ENCODE measurements around the gene ENTR1. TPM values are rescaled to one million over a fixed set of nuclear protein-coding genes. Genes with fewer than 3 reads are reported as not detected.

ENTR1 gene
- total RNA-seq, 1 donor from 2014 or later, result 34.9 TPM

DNA sequence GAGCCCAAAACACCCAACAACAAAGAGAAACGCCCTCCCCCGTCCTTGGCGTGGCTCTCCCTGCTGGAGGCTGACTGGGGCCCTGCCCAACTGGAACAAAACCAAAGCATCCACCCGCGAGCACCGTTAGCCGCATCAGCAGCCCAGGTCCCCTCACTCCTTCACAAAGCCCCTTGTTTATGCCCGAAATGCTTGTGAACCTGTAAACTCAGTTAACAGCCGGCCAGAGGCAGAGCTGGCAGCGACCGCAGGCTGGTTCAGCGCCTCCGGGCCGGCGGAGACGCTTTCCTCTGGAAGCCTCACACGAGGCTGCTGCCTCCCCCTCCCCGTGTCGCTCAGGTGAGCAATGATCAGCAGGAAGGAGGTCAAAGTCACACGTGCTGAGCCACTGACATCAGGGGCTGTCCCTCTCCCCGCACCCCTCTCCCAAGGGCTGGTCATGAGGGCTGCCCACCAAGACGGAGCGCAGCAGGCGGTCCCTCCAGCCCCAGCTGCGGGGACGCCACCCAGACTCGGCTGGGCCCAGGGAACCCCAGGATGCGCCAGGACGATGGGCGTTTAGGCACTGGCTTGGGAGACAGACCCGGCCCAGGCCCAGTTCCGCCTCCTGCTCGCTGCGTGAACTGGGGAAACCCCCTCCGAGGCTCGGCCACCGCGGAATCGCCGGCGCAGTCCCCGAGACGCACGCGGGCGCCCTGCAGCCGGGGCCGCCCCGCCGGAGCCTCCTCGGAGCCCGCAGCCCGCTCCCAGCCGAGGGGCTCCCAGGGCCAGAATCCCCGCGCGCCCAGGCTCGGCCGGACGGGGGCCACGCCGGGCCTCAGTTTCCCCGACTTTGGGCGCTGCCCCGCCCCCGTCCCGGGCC, 11.0 kb downstream of the ENTR1 start:
- no peaks in the 10 kb centered on the region for H3K9me3 ChIP-seq (ENCODE audit: low read depth)
- peaks cover 24% of the 10 kb centered on the region for H3K79me2 ChIP-seq (ENCODE audit: low read depth)
- peak overlapping the region; percentile 85 for H3K4me2 ChIP-seq
- Mint-ChIP-seq H3K9me3 (no peaks in the 10 kb centered on the region), H3K4me3 (peak overlapping the region; percentile 92), H3K36me3 (peaks cover 16% of the 10 kb centered on the region), H3K27ac (peak overlapping the region; percentile 39), H3K27me3 (ENCODE audit: insufficient read depth, low read depth) (peaks cover 4% of the 10 kb centered on the region), H3K4me1 (peaks cover 14% of the 10 kb centered on the region)
- peak; percentile 48 for DNase-seq (ENCODE audit: low spot score)
- no peaks in the 10 kb centered on the region for H3K36me3 ChIP-seq
- no peaks in the 10 kb centered on the region for H3K4me1 ChIP-seq
- peaks cover 20% of the 10 kb centered on the region for H4K20me1 ChIP-seq (ENCODE audit: low read depth)
- peaks cover 18% of the 10 kb centered on the region for H3F3A ChIP-seq (ENCODE audit: low read depth)
- TF ChIP-seq EZH2phosphoT487 (IDR thresholded peaks at IDR 0.05), result no peak
- TF ChIP-seq, protein P1, sequence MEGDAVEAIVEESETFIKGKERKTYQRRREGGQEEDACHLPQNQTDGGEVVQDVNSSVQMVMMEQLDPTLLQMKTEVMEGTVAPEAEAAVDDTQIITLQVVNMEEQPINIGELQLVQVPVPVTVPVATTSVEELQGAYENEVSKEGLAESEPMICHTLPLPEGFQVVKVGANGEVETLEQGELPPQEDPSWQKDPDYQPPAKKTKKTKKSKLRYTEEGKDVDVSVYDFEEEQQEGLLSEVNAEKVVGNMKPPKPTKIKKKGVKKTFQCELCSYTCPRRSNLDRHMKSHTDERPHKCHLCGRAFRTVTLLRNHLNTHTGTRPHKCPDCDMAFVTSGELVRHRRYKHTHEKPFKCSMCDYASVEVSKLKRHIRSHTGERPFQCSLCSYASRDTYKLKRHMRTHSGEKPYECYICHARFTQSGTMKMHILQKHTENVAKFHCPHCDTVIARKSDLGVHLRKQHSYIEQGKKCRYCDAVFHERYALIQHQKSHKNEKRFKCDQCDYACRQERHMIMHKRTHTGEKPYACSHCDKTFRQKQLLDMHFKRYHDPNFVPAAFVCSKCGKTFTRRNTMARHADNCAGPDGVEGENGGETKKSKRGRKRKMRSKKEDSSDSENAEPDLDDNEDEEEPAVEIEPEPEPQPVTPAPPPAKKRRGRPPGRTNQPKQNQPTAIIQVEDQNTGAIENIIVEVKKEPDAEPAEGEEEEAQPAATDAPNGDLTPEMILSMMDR (IDR thresholded peaks at IDR 0.05), result no peak
- no peak for TF ChIP-seq EZH2 (IDR thresholded peaks at IDR 0.05)
- peak overlapping the region; percentile 84 for H3K9ac ChIP-seq
- peak overlapping the region; percentile 99 for H3K4me3 ChIP-seq
- H3K27me3 ChIP-seq, result no peaks in the 10 kb centered on the region
- no peak overlapping the region for H2AFZ ChIP-seq (replicated peaks)
- H3K27ac ChIP-seq, result no peak overlapping the region

DNA sequence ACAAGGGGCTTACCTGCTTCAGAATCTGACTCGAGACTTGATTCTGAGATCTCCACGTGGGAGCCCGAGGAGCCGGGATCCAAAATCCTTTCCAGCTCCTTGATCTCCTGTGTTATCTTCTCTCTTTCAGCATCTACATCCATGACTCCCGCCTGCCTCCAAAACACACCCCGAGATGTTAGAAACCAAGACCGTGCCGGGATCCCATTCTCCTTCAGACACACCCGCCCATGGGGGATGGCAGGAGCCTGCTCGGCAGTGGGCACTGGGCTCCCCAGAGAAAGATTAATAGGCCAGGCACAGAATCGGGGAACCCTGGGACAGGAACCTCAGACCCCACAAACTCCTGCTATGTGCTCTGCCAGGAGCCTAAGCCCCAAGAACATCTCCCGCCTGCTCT, 12.1 kb downstream of the ENTR1 start:
- DNase-seq (ENCODE audit: low spot score), result no peak
- TF ChIP-seq, protein P1 (IDR thresholded peaks at IDR 0.05), result no peak
- TF ChIP-seq EZH2phosphoT487 (IDR thresholded peaks at IDR 0.05) (no peak), EZH2 (IDR thresholded peaks at IDR 0.05) (no peak)
- H3K9me3 ChIP-seq (ENCODE audit: low read depth), result no peaks in the 10 kb centered on the region
- H3K36me3 ChIP-seq, result no peaks in the 10 kb centered on the region
- Mint-ChIP-seq H3K27ac (no peak overlapping the region), H3K4me3 (peak overlapping the region; percentile 92), H3K9me3 (no peaks in the 10 kb centered on the region), H3K4me1 (peaks cover 14% of the 10 kb centered on the region), H3K27me3 (ENCODE audit: insufficient read depth, low read depth) (peaks cover 4% of the 10 kb centered on the region), H3K36me3 (peaks cover 15% of the 10 kb centered on the region)
- H3K4me1 ChIP-seq, result no peaks in the 10 kb centered on the region
- peaks cover 20% of the 10 kb centered on the region for H4K20me1 ChIP-seq (ENCODE audit: low read depth)
- H3F3A ChIP-seq (ENCODE audit: low read depth), result peaks cover 18% of the 10 kb centered on the region
- no peak overlapping the region for H3K27ac ChIP-seq
- H3K9ac ChIP-seq, result no peak overlapping the region
- no peak overlapping the region for H3K4me2 ChIP-seq
- peaks cover 24% of the 10 kb centered on the region for H3K79me2 ChIP-seq (ENCODE audit: low read depth)
- no peaks in the 10 kb centered on the region for H3K27me3 ChIP-seq
- no peak overlapping the region for H2AFZ ChIP-seq (replicated peaks)
- H3K4me3 ChIP-seq, result peak overlapping the region; percentile 99

DNA sequence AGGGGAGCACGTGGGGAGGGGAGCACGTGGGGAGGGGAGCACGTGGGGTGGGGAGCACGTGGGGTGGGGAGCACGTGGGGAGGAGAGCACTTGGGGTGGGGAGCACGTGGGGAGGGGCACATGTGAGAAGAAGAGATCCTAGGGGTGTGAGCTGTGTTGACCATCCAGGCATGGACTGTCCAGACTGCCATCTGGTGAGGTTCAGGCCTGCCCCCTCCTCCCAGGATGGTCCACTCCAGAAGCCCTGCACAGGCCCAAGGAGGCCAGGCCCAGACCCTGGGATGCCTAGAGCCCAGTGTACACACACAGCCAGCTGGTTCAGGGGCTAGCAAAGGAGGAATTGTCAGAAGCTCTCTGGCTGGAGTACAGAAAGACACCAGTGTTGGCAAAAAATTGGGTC, 12.8 kb downstream of the ENTR1 start:
- Mint-ChIP-seq H3K9me3 (no peaks in the 10 kb centered on the region), H3K4me3 (no peak overlapping the region), H3K4me1 (peaks cover 14% of the 10 kb centered on the region), H3K36me3 (peaks cover 14% of the 10 kb centered on the region), H3K27me3 (ENCODE audit: insufficient read depth, low read depth) (peaks cover 4% of the 10 kb centered on the region), H3K27ac (no peak overlapping the region)
- Histone ChIP-seq H3K4me2 (no peak overlapping the region), H3K9me3 (ENCODE audit: low read depth) (no peaks in the 10 kb centered on the region), H3K79me2 (ENCODE audit: low read depth) (peaks cover 24% of the 10 kb centered on the region), H2AFZ (replicated peaks) (no peak overlapping the region), H3F3A (ENCODE audit: low read depth) (peaks cover 18% of the 10 kb centered on the region), H3K27ac (no peak overlapping the region), H3K36me3 (no peaks in the 10 kb centered on the region), H4K20me1 (ENCODE audit: low read depth) (peaks cover 20% of the 10 kb centered on the region), H3K4me1 (no peaks in the 10 kb centered on the region), H3K4me3 (no peak overlapping the region), H3K9ac (no peak overlapping the region), H3K27me3 (no peaks in the 10 kb centered on the region)
- DNase-seq (ENCODE audit: low spot score), result no peak
- TF ChIP-seq, protein P1 (IDR thresholded peaks at IDR 0.05), result no peak
- no peak for TF ChIP-seq EZH2phosphoT487 (IDR thresholded peaks at IDR 0.05)
- no peak for TF ChIP-seq EZH2 (IDR thresholded peaks at IDR 0.05)
